HEK293T (cell line): ENCODE results near the gene PLXND1.

Source experiments
- ARNT ChIP-seq: fragments of 450-650 bp; IDR thresholded peaks from 2 replicates; pipeline ENCODE4 v1.6.1; 2017; ENCODE audit warnings: mild to moderate bottlenecking
- BHLHE40 ChIP-seq: fragments of 450-650 bp; IDR thresholded peaks from 2 replicates; pipeline ENCODE4 v1.6.1; 2016; ENCODE audit warnings: mild to moderate bottlenecking, moderate library complexity, borderline replicate concordance
- FOXA1 ChIP-seq: fragments of 450-650 bp; IDR thresholded peaks from 2 replicates; pipeline ENCODE4 v1.6.1; 2016; ENCODE audit warnings: mild to moderate bottlenecking
- FOXK2 ChIP-seq: fragments of 450-650 bp; IDR thresholded peaks from 2 replicates; pipeline ENCODE4 v1.6.1; 2016; ENCODE audit warnings: mild to moderate bottlenecking
- FOXM1 ChIP-seq: fragments of 450-650 bp; IDR thresholded peaks from 2 replicates; pipeline ENCODE4 v1.6.1; 2017; ENCODE audit warnings: mild to moderate bottlenecking, borderline replicate concordance
- L3MBTL2 ChIP-seq: fragments of 450-650 bp; conservative IDR thresholded peaks from 2 replicates; pipeline ENCODE4 v1.6.1; 2016; ENCODE audit warnings: mild to moderate bottlenecking
- NFRKB ChIP-seq: fragments of 450-650 bp; IDR thresholded peaks from 2 replicates; pipeline ENCODE4 v1.6.1; 2016; ENCODE audit warnings: mild to moderate bottlenecking, moderate library complexity
- SP1 ChIP-seq: fragments of 450-650 bp; IDR thresholded peaks from 2 replicates; pipeline ENCODE4 v1.6.1; 2017
- SUZ12 ChIP-seq: fragments of 450-650 bp; IDR thresholded peaks from 2 replicates; pipeline ENCODE4 v1.6.1; 2016; ENCODE audit warnings: mild to moderate bottlenecking
- TARDBP ChIP-seq: fragments of 450-650 bp; IDR thresholded peaks from 2 replicates; pipeline ENCODE4 v1.6.1; 2016
- ZNF384 ChIP-seq: fragments of 450-650 bp; IDR thresholded peaks from 2 replicates; pipeline ENCODE4 v1.6.1; 2016

DNA sequence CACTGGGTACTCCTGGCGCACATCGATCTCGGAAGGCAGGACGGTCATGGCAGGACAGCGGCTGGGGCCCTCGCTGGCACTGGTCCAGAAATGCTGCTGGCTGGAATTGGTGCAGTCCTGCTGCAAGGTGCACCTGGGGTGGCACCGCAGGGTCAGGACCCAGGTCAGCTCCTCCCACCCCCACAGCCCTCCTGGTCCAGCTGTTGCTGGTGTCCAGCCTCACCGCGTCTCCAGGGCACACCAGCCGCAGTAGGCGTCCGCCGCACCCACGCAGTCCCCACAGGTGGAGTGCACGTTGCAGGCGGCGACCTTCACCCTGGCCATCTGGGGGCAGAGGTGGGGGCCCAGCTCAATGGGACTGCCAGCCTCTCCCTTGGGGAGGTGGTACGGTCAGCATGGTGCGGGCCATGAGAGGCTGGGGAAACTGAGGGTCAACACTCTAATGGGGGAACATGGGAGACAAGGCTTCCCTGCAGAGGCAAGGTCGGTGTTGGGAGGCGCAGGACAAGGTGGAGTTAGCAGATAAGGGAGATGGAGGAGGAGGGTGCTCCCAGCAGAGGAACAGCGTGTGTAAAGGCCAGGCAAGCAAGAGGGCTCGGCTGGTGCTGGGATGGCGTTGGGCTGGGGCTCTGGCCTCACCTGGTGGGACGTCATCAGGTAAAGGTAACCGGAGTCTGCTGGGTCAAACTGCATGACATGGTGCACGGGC lies 20.4 kb downstream of the PLXND1 start:
- TF ChIP-seq FOXK2 (no peak), SUZ12 (no peak), FOXM1 (no peak), BHLHE40 (no peak), ARNT (no peak), SP1 (no peak), TARDBP (no peak), FOXA1 (no peak), ZNF384 (no peak), L3MBTL2 (no peak), NFRKB (no peak)
